GM19035 (cell line): ENCODE results near the gene SORL1.

Experiments used
- ATAC-seq: cut with Tn5 transposase; IDR thresholded peaks from one replicate; pipeline ENCODE4 v1.9.1; 2021; ENCODE audit not compliant: unreplicated experiment

Gene SORL1

GRCh38 chr11:121652971-121653370, 200.9 kb downstream of the SORL1 start:
- no peak for ATAC-seq

- no peak for ATAC-seq
These were observed 202.2 kb downstream of the SORL1 start for GRCh38 chr11:121654259-121654842.

GRCh38 chr11:121654843-121655536, 202.9 kb downstream of the SORL1 start:
- no peak for ATAC-seq

GRCh38 chr11:121655537-121656327, 203.6 kb downstream of the SORL1 start:
- ATAC-seq: peak; percentile 96

- ATAC-seq: no peak
These were observed 204.4 kb downstream of the SORL1 start for GRCh38 chr11:121656328-121657090.

- ATAC-seq: no peak
These were observed 205.0 kb downstream of the SORL1 start for GRCh38 chr11:121657146-121657545.

GRCh38 chr11:121659811-121660210, 207.7 kb downstream of the SORL1 start:
- ATAC-seq: no peak

- no peak for ATAC-seq
These were observed 209.9 kb downstream of the SORL1 start for GRCh38 chr11:121661880-121662486.

GRCh38 chr11:121664144-121664543, 212.0 kb downstream of the SORL1 start:
- ATAC-seq: no peak

GRCh38 chr11:121665206-121665838, 213.2 kb downstream of the SORL1 start:
- no peak for ATAC-seq

GRCh38 chr11:121667836-121668235, 215.7 kb downstream of the SORL1 start:
- no peak for ATAC-seq

- ATAC-seq: no peak
These were observed 217.3 kb downstream of the SORL1 start for GRCh38 chr11:121669422-121669821.

GRCh38 chr11:121670266-121670665, 218.2 kb downstream of the SORL1 start:
- ATAC-seq: no peak

- no peak for ATAC-seq
These were observed 218.7 kb downstream of the SORL1 start for GRCh38 chr11:121670805-121671282.

- no peak for ATAC-seq
These were observed 219.4 kb downstream of the SORL1 start for GRCh38 chr11:121671283-121672168.

GRCh38 chr11:121672630-121673487, 220.7 kb downstream of the SORL1 start:
- no peak for ATAC-seq

GRCh38 chr11:121681550-121682268, 229.6 kb downstream of the SORL1 start:
- no peak for ATAC-seq
